GM15510 (cell line): Measurements from ENCODE around the gene RAB3IP.

Experiments used
- POLR2A ChIP-seq: IDR thresholded peaks from 3 replicates; pipeline ENCODE4 v1.6.1; 2011; ENCODE audit warnings: borderline replicate concordance; ENCODE audit not compliant: insufficient read length; ENCODE audit errors: extremely low read depth

RAB3IP gene

GRCh38 chr12:69821456-69822159 is 82.9 kb downstream of the RAB3IP start:
- no peak for TF ChIP-seq POLR2A

- TF ChIP-seq POLR2A, result no peak
These were observed 83.7 kb downstream of the RAB3IP start for GRCh38 chr12:69822201-69822860.

- no peak for TF ChIP-seq POLR2A
These were observed 85.4 kb downstream of the RAB3IP start for GRCh38 chr12:69824028-69824427.

GRCh38 chr12:69824966-69825560 is 86.4 kb downstream of the RAB3IP start, which contains the start of gene MYRFL:
TSS of gene MYRFL (plus strand) at chr12:69825227. CDS start at chr12:69825518, 291 bp downstream.
- TF ChIP-seq POLR2A, result no peak

- TF ChIP-seq POLR2A, result no peak
These were observed 90.2 kb downstream of the RAB3IP start for GRCh38 chr12:69828897-69829296.

GRCh38 chr12:69833696-69834095 is 95.0 kb downstream of the RAB3IP start:
- no peak for TF ChIP-seq POLR2A

GRCh38 chr12:69834147-69834546 is 95.5 kb downstream of the RAB3IP start:
- TF ChIP-seq POLR2A, result no peak

GRCh38 chr12:69834576-69834975 is 95.9 kb downstream of the RAB3IP start:
- no peak for TF ChIP-seq POLR2A

- no peak for TF ChIP-seq POLR2A
These were observed 96.4 kb downstream of the RAB3IP start for GRCh38 chr12:69835081-69835480.

- no peak for TF ChIP-seq POLR2A
These were observed 97.4 kb downstream of the RAB3IP start for GRCh38 chr12:69836015-69836414.

GRCh38 chr12:69837191-69837590 is 98.5 kb downstream of the RAB3IP start:
- TF ChIP-seq POLR2A, result no peak

GRCh38 chr12:69837657-69838415 is 99.2 kb downstream of the RAB3IP start:
- TF ChIP-seq POLR2A, result no peak

- TF ChIP-seq POLR2A, result no peak
These were observed 102.1 kb downstream of the RAB3IP start for GRCh38 chr12:69840727-69841126.

- no peak for TF ChIP-seq POLR2A
These were observed 104.9 kb downstream of the RAB3IP start for GRCh38 chr12:69843608-69844007.

- no peak for TF ChIP-seq POLR2A
These were observed 105.8 kb downstream of the RAB3IP start for GRCh38 chr12:69844416-69844815.
